ENCODE measurements around the gene NUCB1. TPM values are rescaled to one million over a fixed set of nuclear protein-coding genes. Genes with fewer than 3 reads are reported as not detected.

Gene NUCB1
- total and polyA plus RNA-seq, 9 of the 15 experiments (the other 6 are each of a cell fraction or from before 2014, with no cell fraction given), result 3.1 to 153 (median 71.7) TPM

- TF ChIP-seq ZBTB12 (CRISPR knock-in tag; IDR thresholded peaks at IDR 0.05) (no peak), CREM (IDR thresholded peaks at IDR 0.05; ENCODE audit: low read depth) (no peak), SRSF9 (IDR thresholded peaks at IDR 0.05; ENCODE audit: borderline replicate concordance, low read depth, low read length) (no peak), CBFB (CRISPR knock-in tag; IDR thresholded peaks at IDR 0.05) (no peak), KDM4B (IDR thresholded peaks at IDR 0.05; ENCODE audit: borderline replicate concordance in 2 of 2, low read depth in 1 of 2) (no peak), GABPA (tag; conservative IDR thresholded peaks at IDR 0.05; ENCODE audit: low read depth) (peak; percentile 54), SREBF1 (IDR thresholded peaks at IDR 0.05; ENCODE audit: borderline replicate concordance, low read depth, low read length) (no peak), ZBTB11 (CRISPR knock-in tag; IDR thresholded peaks at IDR 0.05) (peak in 1 of 3 experiments; percentile 56; a peak in 1 of 6 replicates), NR2F6 (CRISPR knock-in tag; IDR thresholded peaks at IDR 0.05) (no peak), POLR2AphosphoS5 (IDR thresholded peaks at IDR 0.05; ENCODE audit: control insufficient read depth, insufficient read depth, low read depth, low read length) (peak; percentile 87), DNMT1 (IDR thresholded peaks at IDR 0.05) (no peak), IRF9 (tag; IDR thresholded peaks at IDR 0.05) (no peak), SFPQ (IDR thresholded peaks at IDR 0.05; ENCODE audit: low read depth, low read length) (no peak), ZFP30 (CRISPR knock-in tag; IDR thresholded peaks at IDR 0.05; ENCODE audit: borderline replicate concordance) (0 out of 2 replicates have a peak, but pooled peaks have one; percentile 62), SRSF7 (optimal IDR thresholded peaks at IDR 0.05; ENCODE audit: low read depth, low read length) (no peak), ZNF277 (CRISPR knock-in tag; IDR thresholded peaks at IDR 0.05; ENCODE audit: borderline replicate concordance) (no peak)
These were observed 67.5 kb downstream of the NUCB1 start (continued) for GRCh38 chr19:48967346-48968178.
